Activated CD8-positive, alpha-beta memory T cell treated with anti-CD3 and anti-CD28 coated beads for 1 hour (primary cell): ENCODE measurements around the gene NR5A2.

Experiments
- DNase-seq, 2 donors: peaks; one replicate each; pipeline ENCODE4 v3.0.0-alpha.2; 2020; ENCODE audit warnings: low read depth in 1 of 2; ENCODE audit errors: extremely low read depth in 1 of 2

The NR5A2 gene

GRCh38 chr1:200062143-200062542 lies 34.6 kb downstream of the NR5A2 start:
- no peak for DNase-seq

GRCh38 chr1:200072636-200073285 lies 45.3 kb downstream of the NR5A2 start:
- no peak for DNase-seq

- no peak for DNase-seq
Observed at GRCh38 chr1:200073286-200073637, 45.8 kb downstream of the NR5A2 start.

GRCh38 chr1:200075522-200075921 lies 48.0 kb downstream of the NR5A2 start:
- no peak for DNase-seq

GRCh38 chr1:200075938-200076546 lies 48.5 kb downstream of the NR5A2 start:
- DNase-seq = no peak

- DNase-seq = no peak
Observed at GRCh38 chr1:200079232-200079940, 51.9 kb downstream of the NR5A2 start.

GRCh38 chr1:200081151-200081968 lies 53.9 kb downstream of the NR5A2 start:
- no peak for DNase-seq

- no peak for DNase-seq
Observed at GRCh38 chr1:200081969-200082245, 54.4 kb downstream of the NR5A2 start.

- no peak for DNase-seq
Observed at GRCh38 chr1:200082329-200082728, 54.8 kb downstream of the NR5A2 start.

- no peak for DNase-seq
Observed at GRCh38 chr1:200090252-200091159, 63.0 kb downstream of the NR5A2 start.

- DNase-seq = no peak
Observed at GRCh38 chr1:200095057-200095577, 67.6 kb downstream of the NR5A2 start.

GRCh38 chr1:200096774-200097173 lies 69.3 kb downstream of the NR5A2 start:
- no peak for DNase-seq

GRCh38 chr1:200099040-200099439 lies 71.5 kb downstream of the NR5A2 start:
- no peak for DNase-seq

- no peak for DNase-seq
Observed at GRCh38 chr1:200103966-200104583, 76.6 kb downstream of the NR5A2 start.

GRCh38 chr1:200107004-200107470 lies 79.5 kb downstream of the NR5A2 start:
- no peak for DNase-seq

- no peak for DNase-seq
Observed at GRCh38 chr1:200108659-200109058, 81.1 kb downstream of the NR5A2 start.

- DNase-seq = no peak
Observed at GRCh38 chr1:200112290-200112689, 84.8 kb downstream of the NR5A2 start.

- no peak for DNase-seq
Observed at GRCh38 chr1:200115532-200115931, 88.0 kb downstream of the NR5A2 start.

- DNase-seq = no peak
Observed at GRCh38 chr1:200116324-200116723, 88.8 kb downstream of the NR5A2 start.
